HCT116 (cell line): ENCODE data around the gene RGS17. TPM values are rescaled to one million over a fixed set of nuclear protein-coding genes. Genes with fewer than 3 reads are reported as not detected.

Source experiments
- ATAC-seq: fragments of 200-7000 bp; cut with Tn5 transposase; 2 replicates; pipeline ENCODE4 v1.9.1; 2020; ENCODE audit warnings: mild to moderate bottlenecking, moderate library complexity
- BruUV-seq: library from RNA; stranded (reverse); fragments of 400-500 nt; replicated peaks from 2 replicates; lab custom pipeline; 2021; lab: Mats Ljungman, UMichigan
- CTCF ChIA-PET: fragments of 300-600 bp; sonication (Branson Sonifier 250); formaldehyde crosslinking; loops from one replicate; lab custom pipeline; 2021; ENCODE audit warnings: antibody characterized with exemption; lab: Charles Lee
- POLR2A ChIA-PET: fragments of 300-600, 350-600 bp; sonication (Branson Sonifier 250); formaldehyde crosslinking; loops from one replicate; lab custom pipeline; 2021; ENCODE audit warnings: antibody characterized with exemption; lab: Charles Lee
- RAD21 ChIA-PET, 2 experiments: fragments of 300-600 bp; sonication (Branson Sonifier 250); formaldehyde crosslinking; loops; one replicate each; lab custom pipeline; 2023; ENCODE audit warnings: low total read pairs in 2 of 2; ENCODE audit not compliant: uncharacterized antibody in 2 of 2, unreplicated experiment in 2 of 2, low non-redundant PET in 1 of 2; lab: Charles Lee
- DNase-seq: peaks from one replicate; pipeline ENCODE4 v3.0.0-alpha.2; 2010; ENCODE audit warnings: low read depth, low spot score
- H2AFZ ChIP-seq: fragments of 200-600 bp; shearing (Covaris generic), sonication (generic); 2 replicates; pipeline ENCODE4 v1.6.1; 2017; ENCODE audit warnings: low read depth, mixed run types, mixed read lengths, antibody characterized with exemption, low read length; ENCODE audit not compliant: poor library complexity, severe bottlenecking
- H3K27ac ChIP-seq: 2 replicates; pipeline ENCODE4 v1.5.1; 2012; ENCODE audit warnings: low read depth, low read length
- H3K27me3 ChIP-seq: fragments of 200-600 bp; sonication (generic); 2 replicates; pipeline ENCODE4 v1.6.1; 2016; ENCODE audit warnings: mixed run types, low read length, mixed read lengths; ENCODE audit not compliant: insufficient read depth
- H3K36me3 ChIP-seq, 2 experiments: fragments of 200-500 bp in 1 of 2; fragments of 200-600 bp in 1 of 2; sonication (Bioruptor generic) in 1 of 2; sonication (generic) in 1 of 2; 2 replicates each; pipeline versions ENCODE4 v1.5.1 to v1.6.1; 2014 to 2016; ENCODE audit warnings: low read length in 2 of 2, inconsistent platforms in 1 of 2, mixed read lengths in 1 of 2, mixed run types in 1 of 2; ENCODE audit not compliant: insufficient read depth in 2 of 2, control insufficient read depth in 1 of 2
- H3K4me1 ChIP-seq, 2 experiments: fragments of 200-600 bp in 1 of 2; sonication (generic) in 1 of 2; 2 replicates each; pipeline versions ENCODE4 v1.5.1 to v1.6.1; 2012 to 2017; ENCODE audit warnings: low read length in 2 of 2, inconsistent platforms in 1 of 2, mild to moderate bottlenecking in 1 of 2, mixed read lengths in 1 of 2, mixed run types in 1 of 2, moderate library complexity in 1 of 2; ENCODE audit not compliant: insufficient read depth in 2 of 2, control insufficient read depth in 1 of 2
- H3K4me2 ChIP-seq: fragments of 200-600 bp; sonication (generic); 2 replicates; pipeline ENCODE4 v1.6.1; 2017; ENCODE audit warnings: mixed run types, low read length, mixed read lengths
- H3K4me3 ChIP-seq, 2 experiments: fragments of 200-600 bp in 1 of 2; sonication (generic) in 1 of 2; replicated peaks in 1 of 2; 2 replicates each; pipeline ENCODE4 v1.5.1; 2011 to 2016; ENCODE audit warnings: low read length in 2 of 2, control low read depth in 1 of 2, low read depth in 1 of 2, mild to moderate bottlenecking in 1 of 2, mixed read lengths in 1 of 2, mixed run types in 1 of 2
- H3K79me2 ChIP-seq: fragments of 200-600 bp; sonication (generic); 2 replicates; pipeline ENCODE4 v1.6.1; 2017; ENCODE audit warnings: mild to moderate bottlenecking, mixed run types, low read length, moderate library complexity, mixed read lengths; ENCODE audit not compliant: insufficient read depth
- H3K9ac ChIP-seq: fragments of 200-600 bp; sonication (generic); 2 replicates; pipeline ENCODE4 v1.6.1; 2016; ENCODE audit warnings: low read length, mixed read lengths
- H3K9me2 ChIP-seq: fragments of 200-600 bp; sonication (generic), shearing (Covaris generic); 2 replicates; pipeline ENCODE4 v1.6.1; 2017; ENCODE audit warnings: mixed run types, mild to moderate bottlenecking, moderate library complexity; ENCODE audit not compliant: insufficient read depth
- H3K9me3 ChIP-seq, 2 experiments: fragments of 200-500 bp in 1 of 2; fragments of 200-600 bp in 1 of 2; sonication (Bioruptor generic) in 1 of 2; sonication (generic) in 1 of 2; 2 replicates each; pipeline ENCODE4 v1.6.1; 2014 to 2017; ENCODE audit warnings: low read length in 2 of 2, mixed read lengths in 2 of 2, inconsistent platforms in 1 of 2, low read depth in 1 of 2, mild to moderate bottlenecking in 1 of 2, mixed run types in 1 of 2, moderate library complexity in 1 of 2; ENCODE audit not compliant: control insufficient read depth in 1 of 2, insufficient read depth in 1 of 2
- H4K20me1 ChIP-seq: fragments of 200-600 bp; sonication (generic), shearing (Covaris generic); 2 replicates; pipeline ENCODE4 v1.6.1; 2017; ENCODE audit warnings: mixed run types, mild to moderate bottlenecking, moderate library complexity; ENCODE audit not compliant: insufficient read depth
- ATF3 ChIP-seq: IDR thresholded peaks from 2 replicates; pipeline ENCODE4 v1.6.1; 2012
- CBX3 ChIP-seq: IDR thresholded peaks from 2 replicates; pipeline ENCODE4 v1.6.1; 2012; ENCODE audit warnings: low read depth
- CEBPB ChIP-seq: IDR thresholded peaks from 2 replicates; pipeline ENCODE4 v1.6.1; 2012; ENCODE audit warnings: low read depth
- EGR1 ChIP-seq: IDR thresholded peaks from 2 replicates; pipeline ENCODE4 v1.6.1; 2012; ENCODE audit warnings: low read depth
- EZH2 ChIP-seq: fragments of 200-600 bp; sonication (generic); IDR thresholded peaks from 2 replicates; pipeline ENCODE4 v1.6.1; 2017; ENCODE audit warnings: antibody characterized with exemption, mixed run types
- EZH2phosphoT487 ChIP-seq: fragments of 200-600 bp; IDR thresholded peaks from 2 replicates; pipeline ENCODE4 v1.6.1; 2018; ENCODE audit warnings: antibody characterized with exemption, borderline replicate concordance
- FOSL1 ChIP-seq: IDR thresholded peaks from 2 replicates; pipeline ENCODE4 v1.6.1; 2012; ENCODE audit warnings: low read depth
- JUND ChIP-seq: IDR thresholded peaks from 2 replicates; pipeline ENCODE4 v1.6.1; 2012
- POLR2AphosphoS5 ChIP-seq: IDR thresholded peaks from 2 replicates; pipeline ENCODE4 v1.6.1; 2011; ENCODE audit warnings: mild to moderate bottlenecking, low read depth, low read length, moderate library complexity
- RAD21 ChIP-seq: IDR thresholded peaks from 2 replicates; pipeline ENCODE4 v1.6.1; 2012; ENCODE audit warnings: low read depth, mild to moderate bottlenecking
- SIN3A ChIP-seq: IDR thresholded peaks from 2 replicates; pipeline ENCODE4 v1.6.1; 2012; ENCODE audit warnings: low read depth
- TCF7L2 ChIP-seq: IDR thresholded peaks from 2 replicates; pipeline ENCODE4 v1.7.0; 2011; ENCODE audit warnings: borderline replicate concordance, inconsistent platforms; ENCODE audit not compliant: insufficient read depth, insufficient read length; ENCODE audit errors: extremely low read depth
- YY1 ChIP-seq: IDR thresholded peaks from 2 replicates; pipeline ENCODE4 v1.6.1; 2011; ENCODE audit warnings: low read length, low read depth, moderate library complexity, mild to moderate bottlenecking; ENCODE audit not compliant: insufficient replicate concordance; ENCODE audit errors: extremely low read depth
- ZFX ChIP-seq: fragments of 450-650 bp; IDR thresholded peaks from 2 replicates; pipeline ENCODE4 v1.6.1; 2017
- intact Hi-C: fragments of 100-400 bp; cut with micrococcal nuclease; formaldehyde crosslinking; loops from 2 replicates; pipeline ENCODE4 v1.10.0; 2022
- total RNA-seq: library from RNA; stranded (reverse); gene quantifications from one replicate; pipeline ENCODE4 v1.2.1, GENCODE V29; 2021; ENCODE audit not compliant: unreplicated experiment
- TF ChIP-seq, protein P1 (sequence below), 3 experiments: fragments of 200-600 bp in 1 of 3; sonication (generic) in 1 of 3; IDR thresholded peaks in 2 of 3; conservative IDR thresholded peaks in 1 of 3; 2 replicates each; pipeline ENCODE4 v1.5.1; 2012 to 2017; ENCODE audit warnings: low read depth in 2 of 3, low read length in 2 of 3, antibody characterized with exemption in 1 of 3, borderline replicate concordance in 1 of 3, control low read depth in 1 of 3, mild to moderate bottlenecking in 1 of 3, mixed read lengths in 1 of 3, mixed run types in 1 of 3, moderate library complexity in 1 of 3; ENCODE audit not compliant: insufficient read depth in 1 of 3

RGS17 gene
- total RNA-seq, 1 experiment from 2014 or later, result 3.9 TPM

GRCh38 chr6:153062516-153062915, 68.6 kb downstream of the RGS17 start:
- POLR2A ChIA-PET, result no interaction called here
- Histone ChIP-seq H3K4me2 (no peak overlapping the region), H3K36me3 (no peaks in the 10 kb centered on the region), H3K27ac (no peak overlapping the region), H3K27me3 (no peaks in the 10 kb centered on the region), H4K20me1 (no peaks in the 10 kb centered on the region), H3K4me1 (no peaks in the 10 kb centered on the region)
- no peak for DNase-seq
- TF ChIP-seq CBX3 (no peak), JUND (no peak), TCF7L2 (no peak), YY1 (no peak), CEBPB (no peak), FOSL1 (no peak), POLR2AphosphoS5 (no peak), EGR1 (no peak), ATF3 (no peak), EZH2 (no peak), SIN3A (no peak), EZH2phosphoT487 (no peak), RAD21 (no peak), ZFX (no peak)
- TF ChIP-seq, protein P1, sequence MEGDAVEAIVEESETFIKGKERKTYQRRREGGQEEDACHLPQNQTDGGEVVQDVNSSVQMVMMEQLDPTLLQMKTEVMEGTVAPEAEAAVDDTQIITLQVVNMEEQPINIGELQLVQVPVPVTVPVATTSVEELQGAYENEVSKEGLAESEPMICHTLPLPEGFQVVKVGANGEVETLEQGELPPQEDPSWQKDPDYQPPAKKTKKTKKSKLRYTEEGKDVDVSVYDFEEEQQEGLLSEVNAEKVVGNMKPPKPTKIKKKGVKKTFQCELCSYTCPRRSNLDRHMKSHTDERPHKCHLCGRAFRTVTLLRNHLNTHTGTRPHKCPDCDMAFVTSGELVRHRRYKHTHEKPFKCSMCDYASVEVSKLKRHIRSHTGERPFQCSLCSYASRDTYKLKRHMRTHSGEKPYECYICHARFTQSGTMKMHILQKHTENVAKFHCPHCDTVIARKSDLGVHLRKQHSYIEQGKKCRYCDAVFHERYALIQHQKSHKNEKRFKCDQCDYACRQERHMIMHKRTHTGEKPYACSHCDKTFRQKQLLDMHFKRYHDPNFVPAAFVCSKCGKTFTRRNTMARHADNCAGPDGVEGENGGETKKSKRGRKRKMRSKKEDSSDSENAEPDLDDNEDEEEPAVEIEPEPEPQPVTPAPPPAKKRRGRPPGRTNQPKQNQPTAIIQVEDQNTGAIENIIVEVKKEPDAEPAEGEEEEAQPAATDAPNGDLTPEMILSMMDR (IDR thresholded peaks at IDR 0.05 in 2 of 3, conservative IDR thresholded peaks at IDR 0.05 in 1 of 3; ENCODE audit: borderline replicate concordance in 1 of 3, insufficient read depth in 1 of 3, low read depth in 2 of 3, low read length in 2 of 3), result no peak
- TF ChIP-seq, all 23 proteins: peak for 0
- H3K9me3 ChIP-seq, result no peaks in the 10 kb centered on the region
- intact Hi-C loops, result no loop called here
- ATAC-seq, result no peak
- H3K79me2 ChIP-seq, result no peaks in the 10 kb centered on the region
- H3K9me2 ChIP-seq, result no peaks in the 10 kb centered on the region
- H3K4me3 ChIP-seq, result no peak overlapping the region
- no TSS peak for BruUV-seq
- ChIA-PET RAD21 (no interaction called here), CTCF (no interaction called here)
- no peak overlapping the region for H2AFZ ChIP-seq
- no peak overlapping the region for H3K9ac ChIP-seq
